ENCODE results near the gene CIZ1.
A peak's percentile ranks its signal among the peaks of the same experiment; 100 is the strongest.

CIZ1 gene

GRCh38 chr9:128153060-128153946 is 38.1 kb downstream of the CIZ1 start:
- no peaks in the 10 kb centered on the region for H3K36me3 ChIP-seq
- peaks cover 49 to 63% of the 10 kb centered on the region in 2 experiments for H3K4me1 ChIP-seq (ENCODE audit: control insufficient read depth in 1 of 2, insufficient read depth in 1 of 2, low read depth in 1 of 2, low read length in 1 of 2)
- H3K27ac ChIP-seq: peak overlapping the region; percentile 82
- H3K27me3 ChIP-seq: no peaks in the 10 kb centered on the region
- TF ChIP-seq CTCF (IDR thresholded peaks at IDR 0.05): no peak
- no peak overlapping the region for H3K4me3 ChIP-seq (ENCODE audit: low read depth in 1 of 2, low read length in 1 of 2)
- H3K9me3 ChIP-seq: no peaks in the 10 kb centered on the region

GRCh38 chr9:128152133-128153059 is 39.0 kb downstream of the CIZ1 start:
- Histone ChIP-seq H3K36me3 (no peaks in the 10 kb centered on the region), H3K27ac (peak overlapping the region; percentile 82), H3K9me3 (no peaks in the 10 kb centered on the region), H3K27me3 (no peaks in the 10 kb centered on the region), H3K4me3 (ENCODE audit: low read depth in 1 of 2, low read length in 1 of 2) (no peak overlapping the region), H3K4me1 (ENCODE audit: control insufficient read depth in 1 of 2, insufficient read depth in 1 of 2, low read depth in 1 of 2, low read length in 1 of 2) (peaks cover 58 to 68% of the 10 kb centered on the region in 2 experiments)
- TF ChIP-seq CTCF (IDR thresholded peaks at IDR 0.05): no peak

- H3K4me3 ChIP-seq (ENCODE audit: low read depth in 1 of 2, low read length in 1 of 2): peak overlapping the region in 1 of 2 experiments; percentile 11
- H3K36me3 ChIP-seq: no peaks in the 10 kb centered on the region
- H3K27ac ChIP-seq: peak overlapping the region; percentile 82
- H3K27me3 ChIP-seq: no peaks in the 10 kb centered on the region
- peaks cover 67 to 72% of the 10 kb centered on the region in 2 experiments for H3K4me1 ChIP-seq (ENCODE audit: control insufficient read depth in 1 of 2, insufficient read depth in 1 of 2, low read depth in 1 of 2, low read length in 1 of 2)
- TF ChIP-seq CTCF (IDR thresholded peaks at IDR 0.05): no peak
- H3K9me3 ChIP-seq: no peaks in the 10 kb centered on the region
These were observed 39.9 kb downstream of the CIZ1 start for GRCh38 chr9:128151309-128152132.

- Histone ChIP-seq H3K4me1 (ENCODE audit: control insufficient read depth in 1 of 2, insufficient read depth in 1 of 2, low read depth in 1 of 2, low read length in 1 of 2) (peaks cover 75 to 80% of the 10 kb centered on the region in 2 experiments), H3K27ac (peak overlapping the region; percentile 82), H3K27me3 (no peaks in the 10 kb centered on the region), H3K4me3 (ENCODE audit: low read depth in 1 of 2, low read length in 1 of 2) (peak overlapping the region; percentile 11 to 46), H3K9me3 (no peaks in the 10 kb centered on the region), H3K36me3 (no peaks in the 10 kb centered on the region)
- TF ChIP-seq CTCF (IDR thresholded peaks at IDR 0.05): peak; percentile 15
These were observed 40.6 kb downstream of the CIZ1 start for GRCh38 chr9:128150594-128151308.

All from neutrophil (primary cell).